GM12878 (cell line): Measurements from ENCODE around the gene ELAVL2.

ENCODE experiments used
- BACH1 ChIP-seq: fragments of 450-650 bp; IDR thresholded peaks from 2 replicates; pipeline ENCODE4 v1.6.1; 2017; ENCODE audit warnings: mild to moderate bottlenecking, borderline replicate concordance
- BCL11A ChIP-seq: IDR thresholded peaks from 2 replicates; pipeline ENCODE4 v1.6.1; 2011; ENCODE audit warnings: low read depth, low read length
- IKZF1 ChIP-seq: fragments of 450-650 bp; conservative IDR thresholded peaks from 2 replicates; pipeline ENCODE4 v1.6.1; 2017; ENCODE audit warnings: antibody characterized with exemption, mild to moderate bottlenecking
- MXI1 ChIP-seq: fragments of 150-350 bp; IDR thresholded peaks from 2 replicates; pipeline ENCODE4 v1.6.1; 2011; ENCODE audit warnings: low read depth, mild to moderate bottlenecking, inconsistent platforms, low read length, improper control_type of control experiment
- PAX5 ChIP-seq: IDR thresholded peaks from 2 replicates; pipeline ENCODE4 v1.6.1; 2011; ENCODE audit warnings: low read depth, low read length, borderline replicate concordance
- POLR2A ChIP-seq: IDR thresholded peaks from 2 replicates; pipeline ENCODE4 v1.6.1; 2011; ENCODE audit warnings: low read depth, mild to moderate bottlenecking, low read length
- SRF ChIP-seq, 2 experiments: IDR thresholded peaks; 2 replicates each; pipeline ENCODE4 v1.6.1; 2011; ENCODE audit warnings: low read depth in 2 of 2, low read length in 2 of 2, mild to moderate bottlenecking in 1 of 2, moderate library complexity in 1 of 2
- SUPT20H ChIP-seq: IDR thresholded peaks from 2 replicates; pipeline ENCODE4 v1.6.1; 2011; ENCODE audit warnings: low read depth, mild to moderate bottlenecking, low read length, moderate library complexity, borderline replicate concordance; ENCODE audit not compliant: control insufficient read depth
- YY1 ChIP-seq: IDR thresholded peaks from 2 replicates; pipeline ENCODE4 v1.6.1; 2011; ENCODE audit warnings: low read depth, mild to moderate bottlenecking, low read length
- ZNF274 ChIP-seq: IDR thresholded peaks from one replicate; pipeline ENCODE4 v1.8.0; 2011; ENCODE audit not compliant: insufficient read length, insufficient read depth
- TF ChIP-seq, protein P1 (sequence below), 3 experiments: IDR thresholded peaks in 2 of 3; conservative IDR thresholded peaks in 1 of 3; 2 replicates each; pipeline ENCODE4 v1.5.1; 2011; ENCODE audit warnings: low read depth in 3 of 3, low read length in 3 of 3, mild to moderate bottlenecking in 3 of 3, control low read depth in 2 of 3, moderate library complexity in 2 of 3, inconsistent platforms in 1 of 3, mixed read lengths in 1 of 3; ENCODE audit not compliant: control insufficient read depth in 2 of 3, insufficient read depth in 1 of 3; ENCODE audit errors: extremely low read depth in 1 of 3
- TF ChIP-seq, protein P2 (sequence below): IDR thresholded peaks from 2 replicates; pipeline ENCODE4 v1.6.1; 2012; ENCODE audit warnings: low read depth, low read length, improper control_type of control experiment
- TF ChIP-seq, protein P3 (sequence below): IDR thresholded peaks from 2 replicates; pipeline ENCODE4 v1.6.1; 2012; ENCODE audit warnings: mild to moderate bottlenecking, low read depth, low read length

DNA sequence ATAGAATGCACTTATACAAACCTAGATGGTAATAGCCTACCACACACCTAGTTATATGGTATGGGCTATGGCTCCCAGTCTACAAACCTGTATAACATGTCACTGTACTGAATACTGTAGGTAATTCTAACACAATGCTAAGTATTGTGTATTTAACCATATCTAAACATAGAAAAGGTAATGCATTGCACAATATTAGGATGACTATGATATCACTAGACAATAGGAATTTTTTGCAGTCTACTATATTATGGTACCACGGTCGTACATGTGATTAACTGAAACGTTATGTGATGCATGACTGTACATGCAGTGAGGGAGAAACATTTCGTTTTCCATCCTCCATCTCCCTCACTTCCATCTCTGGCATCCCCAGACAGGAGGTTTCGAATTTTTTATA is 130.5 kb downstream of the ELAVL2 start:
- TF ChIP-seq, protein P1, sequence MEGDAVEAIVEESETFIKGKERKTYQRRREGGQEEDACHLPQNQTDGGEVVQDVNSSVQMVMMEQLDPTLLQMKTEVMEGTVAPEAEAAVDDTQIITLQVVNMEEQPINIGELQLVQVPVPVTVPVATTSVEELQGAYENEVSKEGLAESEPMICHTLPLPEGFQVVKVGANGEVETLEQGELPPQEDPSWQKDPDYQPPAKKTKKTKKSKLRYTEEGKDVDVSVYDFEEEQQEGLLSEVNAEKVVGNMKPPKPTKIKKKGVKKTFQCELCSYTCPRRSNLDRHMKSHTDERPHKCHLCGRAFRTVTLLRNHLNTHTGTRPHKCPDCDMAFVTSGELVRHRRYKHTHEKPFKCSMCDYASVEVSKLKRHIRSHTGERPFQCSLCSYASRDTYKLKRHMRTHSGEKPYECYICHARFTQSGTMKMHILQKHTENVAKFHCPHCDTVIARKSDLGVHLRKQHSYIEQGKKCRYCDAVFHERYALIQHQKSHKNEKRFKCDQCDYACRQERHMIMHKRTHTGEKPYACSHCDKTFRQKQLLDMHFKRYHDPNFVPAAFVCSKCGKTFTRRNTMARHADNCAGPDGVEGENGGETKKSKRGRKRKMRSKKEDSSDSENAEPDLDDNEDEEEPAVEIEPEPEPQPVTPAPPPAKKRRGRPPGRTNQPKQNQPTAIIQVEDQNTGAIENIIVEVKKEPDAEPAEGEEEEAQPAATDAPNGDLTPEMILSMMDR (IDR thresholded peaks at IDR 0.05 in 2 of 3, conservative IDR thresholded peaks at IDR 0.05 in 1 of 3; ENCODE audit: control insufficient read depth in 2 of 3, extremely low read depth in 1 of 3, insufficient read depth in 1 of 3, low read depth in 3 of 3, low read length in 3 of 3) = no peak
- TF ChIP-seq BACH1 = no peak
- TF ChIP-seq, protein P2, sequence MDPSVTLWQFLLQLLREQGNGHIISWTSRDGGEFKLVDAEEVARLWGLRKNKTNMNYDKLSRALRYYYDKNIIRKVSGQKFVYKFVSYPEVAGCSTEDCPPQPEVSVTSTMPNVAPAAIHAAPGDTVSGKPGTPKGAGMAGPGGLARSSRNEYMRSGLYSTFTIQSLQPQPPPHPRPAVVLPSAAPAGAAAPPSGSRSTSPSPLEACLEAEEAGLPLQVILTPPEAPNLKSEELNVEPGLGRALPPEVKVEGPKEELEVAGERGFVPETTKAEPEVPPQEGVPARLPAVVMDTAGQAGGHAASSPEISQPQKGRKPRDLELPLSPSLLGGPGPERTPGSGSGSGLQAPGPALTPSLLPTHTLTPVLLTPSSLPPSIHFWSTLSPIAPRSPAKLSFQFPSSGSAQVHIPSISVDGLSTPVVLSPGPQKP = no peak
- no peak for TF ChIP-seq POLR2A
- TF ChIP-seq IKZF1 = no peak
- TF ChIP-seq SUPT20H = no peak
- no peak for TF ChIP-seq ZNF274
- TF ChIP-seq, protein P3, sequence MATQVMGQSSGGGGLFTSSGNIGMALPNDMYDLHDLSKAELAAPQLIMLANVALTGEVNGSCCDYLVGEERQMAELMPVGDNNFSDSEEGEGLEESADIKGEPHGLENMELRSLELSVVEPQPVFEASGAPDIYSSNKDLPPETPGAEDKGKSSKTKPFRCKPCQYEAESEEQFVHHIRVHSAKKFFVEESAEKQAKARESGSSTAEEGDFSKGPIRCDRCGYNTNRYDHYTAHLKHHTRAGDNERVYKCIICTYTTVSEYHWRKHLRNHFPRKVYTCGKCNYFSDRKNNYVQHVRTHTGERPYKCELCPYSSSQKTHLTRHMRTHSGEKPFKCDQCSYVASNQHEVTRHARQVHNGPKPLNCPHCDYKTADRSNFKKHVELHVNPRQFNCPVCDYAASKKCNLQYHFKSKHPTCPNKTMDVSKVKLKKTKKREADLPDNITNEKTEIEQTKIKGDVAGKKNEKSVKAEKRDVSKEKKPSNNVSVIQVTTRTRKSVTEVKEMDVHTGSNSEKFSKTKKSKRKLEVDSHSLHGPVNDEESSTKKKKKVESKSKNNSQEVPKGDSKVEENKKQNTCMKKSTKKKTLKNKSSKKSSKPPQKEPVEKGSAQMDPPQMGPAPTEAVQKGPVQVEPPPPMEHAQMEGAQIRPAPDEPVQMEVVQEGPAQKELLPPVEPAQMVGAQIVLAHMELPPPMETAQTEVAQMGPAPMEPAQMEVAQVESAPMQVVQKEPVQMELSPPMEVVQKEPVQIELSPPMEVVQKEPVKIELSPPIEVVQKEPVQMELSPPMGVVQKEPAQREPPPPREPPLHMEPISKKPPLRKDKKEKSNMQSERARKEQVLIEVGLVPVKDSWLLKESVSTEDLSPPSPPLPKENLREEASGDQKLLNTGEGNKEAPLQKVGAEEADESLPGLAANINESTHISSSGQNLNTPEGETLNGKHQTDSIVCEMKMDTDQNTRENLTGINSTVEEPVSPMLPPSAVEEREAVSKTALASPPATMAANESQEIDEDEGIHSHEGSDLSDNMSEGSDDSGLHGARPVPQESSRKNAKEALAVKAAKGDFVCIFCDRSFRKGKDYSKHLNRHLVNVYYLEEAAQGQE = no peak
- TF ChIP-seq SRF (IDR thresholded peaks at IDR 0.05; ENCODE audit: low read depth in 2 of 2, low read length in 2 of 2) = no peak
- TF ChIP-seq PAX5 = no peak
- no peak for TF ChIP-seq YY1
- no peak for TF ChIP-seq BCL11A
- TF ChIP-seq MXI1 = no peak
